GM19455 (cell line): ENCODE results near the gene HYOU1.
A peak's percentile ranks its signal among the peaks of the same experiment; 100 is the strongest.
"Not testable (repeated sequence)": the region's sequence is repeated elsewhere in the genome, so short reads cannot be mapped to it uniquely, and the experiment has no call there.

Experiments
- ATAC-seq: cut with Tn5 transposase; IDR thresholded peaks from one replicate; pipeline ENCODE4 v1.9.1; 2021; ENCODE audit not compliant: unreplicated experiment

The HYOU1 gene, protein sequence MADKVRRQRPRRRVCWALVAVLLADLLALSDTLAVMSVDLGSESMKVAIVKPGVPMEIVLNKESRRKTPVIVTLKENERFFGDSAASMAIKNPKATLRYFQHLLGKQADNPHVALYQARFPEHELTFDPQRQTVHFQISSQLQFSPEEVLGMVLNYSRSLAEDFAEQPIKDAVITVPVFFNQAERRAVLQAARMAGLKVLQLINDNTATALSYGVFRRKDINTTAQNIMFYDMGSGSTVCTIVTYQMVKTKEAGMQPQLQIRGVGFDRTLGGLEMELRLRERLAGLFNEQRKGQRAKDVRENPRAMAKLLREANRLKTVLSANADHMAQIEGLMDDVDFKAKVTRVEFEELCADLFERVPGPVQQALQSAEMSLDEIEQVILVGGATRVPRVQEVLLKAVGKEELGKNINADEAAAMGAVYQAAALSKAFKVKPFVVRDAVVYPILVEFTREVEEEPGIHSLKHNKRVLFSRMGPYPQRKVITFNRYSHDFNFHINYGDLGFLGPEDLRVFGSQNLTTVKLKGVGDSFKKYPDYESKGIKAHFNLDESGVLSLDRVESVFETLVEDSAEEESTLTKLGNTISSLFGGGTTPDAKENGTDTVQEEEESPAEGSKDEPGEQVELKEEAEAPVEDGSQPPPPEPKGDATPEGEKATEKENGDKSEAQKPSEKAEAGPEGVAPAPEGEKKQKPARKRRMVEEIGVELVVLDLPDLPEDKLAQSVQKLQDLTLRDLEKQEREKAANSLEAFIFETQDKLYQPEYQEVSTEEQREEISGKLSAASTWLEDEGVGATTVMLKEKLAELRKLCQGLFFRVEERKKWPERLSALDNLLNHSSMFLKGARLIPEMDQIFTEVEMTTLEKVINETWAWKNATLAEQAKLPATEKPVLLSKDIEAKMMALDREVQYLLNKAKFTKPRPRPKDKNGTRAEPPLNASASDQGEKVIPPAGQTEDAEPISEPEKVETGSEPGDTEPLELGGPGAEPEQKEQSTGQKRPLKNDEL

DNA sequence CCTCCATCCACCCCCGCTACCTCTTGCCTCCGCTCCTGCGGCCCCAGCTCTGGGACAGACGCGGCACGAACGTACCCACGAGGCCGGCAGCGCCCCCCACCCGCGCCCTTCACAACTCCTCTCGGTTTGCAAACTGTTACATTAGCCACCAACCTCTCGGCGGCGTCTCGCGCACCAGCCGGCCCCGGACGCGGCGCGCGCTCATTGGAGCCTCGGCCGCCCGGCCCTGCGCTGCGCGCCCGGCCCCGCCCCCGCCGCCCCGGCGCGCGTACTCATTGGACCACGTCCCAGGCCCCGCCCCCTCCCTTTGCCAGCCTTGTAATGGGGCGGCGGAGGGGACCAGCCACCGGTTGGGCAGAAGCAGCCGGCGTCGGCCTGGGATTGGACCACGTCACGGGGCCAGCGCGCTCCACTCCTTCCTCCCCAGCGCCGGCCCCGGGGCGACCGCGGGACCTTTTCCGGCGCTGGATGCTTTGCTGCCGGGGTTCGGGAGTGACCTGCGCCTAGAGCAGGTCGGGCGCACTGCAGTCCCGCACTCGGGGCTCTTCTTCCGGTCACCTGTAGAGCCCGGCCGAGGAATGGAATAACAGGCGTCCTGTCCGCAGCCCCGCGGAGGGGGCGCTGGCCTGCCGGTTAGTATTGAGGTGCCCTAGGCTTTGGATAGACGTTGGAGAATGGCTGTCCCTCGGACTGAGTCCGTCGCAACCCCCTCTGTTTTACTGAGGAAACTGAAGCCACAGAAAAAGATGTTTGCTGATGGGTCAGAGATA, at the start of gene HYOU1:
Gene HYOU1 (minus strand): TSS at position 206 of the 770 bp plus-strand sequence. CDS start 1,045 bp downstream, outside the sequence.
- ATAC-seq = peak; percentile 94

DNA sequence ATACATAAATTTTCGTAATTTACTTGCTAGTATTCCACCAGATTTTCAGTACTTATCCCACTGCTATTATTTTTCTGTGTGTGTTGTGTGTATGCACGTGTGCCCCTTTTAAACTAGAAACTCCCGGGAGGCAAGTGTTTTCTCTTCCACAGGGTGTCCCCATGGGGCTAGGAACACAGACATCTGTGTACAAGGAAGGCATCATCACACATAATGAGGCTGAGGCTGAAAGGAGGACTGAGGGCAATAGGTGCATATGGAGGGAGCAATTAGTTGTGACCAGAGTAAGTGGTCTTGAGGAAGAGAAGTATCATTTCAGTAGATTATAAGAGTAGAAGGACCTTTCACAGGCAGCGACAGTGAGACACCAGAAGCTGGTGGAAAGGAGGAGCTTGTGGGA, 46.8 kb upstream of the HYOU1 start:
- ATAC-seq = no peak

DNA sequence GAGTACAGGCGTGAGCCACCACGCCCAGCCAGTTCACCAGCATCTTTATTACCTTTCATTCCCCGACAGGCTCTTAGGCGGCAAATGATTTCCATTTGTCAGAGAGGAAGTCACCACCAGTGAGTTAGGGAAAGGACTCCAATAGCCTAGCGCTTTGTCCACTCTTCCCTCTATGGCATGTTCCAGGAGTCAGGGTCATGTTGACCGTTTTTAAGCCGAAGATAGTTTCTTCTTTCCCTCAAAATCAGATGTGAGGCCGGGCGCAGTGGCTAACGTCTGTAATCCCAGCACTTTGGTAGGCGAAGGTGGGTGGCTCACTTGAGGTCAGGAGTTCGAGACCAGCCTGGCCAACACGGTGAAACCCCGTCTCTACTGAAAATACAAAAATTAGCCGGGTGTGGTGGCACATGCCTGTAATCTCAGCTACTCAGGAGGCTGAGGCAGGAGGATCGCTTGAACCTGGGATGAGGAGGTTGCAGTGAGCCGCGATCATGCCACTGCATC, 46.2 kb upstream of the HYOU1 start:
- not testable (repeated sequence) for ATAC-seq

DNA sequence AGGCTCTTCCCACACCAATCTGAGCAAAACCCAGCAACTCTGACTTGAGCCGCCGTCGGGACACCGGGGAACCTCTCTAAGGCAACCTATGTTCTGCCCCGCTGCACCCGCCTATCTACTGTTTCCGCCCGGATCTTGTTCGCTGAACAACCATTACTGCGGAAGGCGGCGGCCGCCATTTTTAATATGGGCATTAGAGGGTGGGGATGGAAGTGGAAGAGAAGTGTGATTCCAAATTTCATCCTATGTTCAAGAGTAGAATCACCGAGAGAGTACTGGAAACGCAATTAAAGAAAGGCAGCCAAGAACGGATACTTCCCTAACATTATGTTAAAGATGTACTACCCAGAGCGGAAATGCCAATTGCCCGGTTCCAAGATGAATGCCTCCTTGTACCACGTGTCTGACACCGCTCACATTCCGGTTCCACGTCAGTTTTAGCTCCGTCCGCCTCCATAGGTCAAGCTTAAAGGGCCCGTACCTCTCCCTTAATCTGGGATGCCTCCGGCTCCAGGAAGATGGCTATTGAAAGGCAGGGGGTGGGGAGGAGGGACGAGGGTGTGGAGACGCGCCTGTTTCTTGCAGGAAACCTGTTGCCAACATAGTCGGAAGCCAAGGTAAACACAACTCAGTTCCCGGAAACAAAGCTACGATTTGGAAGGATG, 44.9 kb upstream of the HYOU1 start, which contains the start of gene DPAGT1:
Gene DPAGT1 (minus strand): TSS at position 95 of the 665 bp plus-strand sequence. CDS start 198 bp downstream, outside the sequence.
- peak; percentile 75 for ATAC-seq

DNA sequence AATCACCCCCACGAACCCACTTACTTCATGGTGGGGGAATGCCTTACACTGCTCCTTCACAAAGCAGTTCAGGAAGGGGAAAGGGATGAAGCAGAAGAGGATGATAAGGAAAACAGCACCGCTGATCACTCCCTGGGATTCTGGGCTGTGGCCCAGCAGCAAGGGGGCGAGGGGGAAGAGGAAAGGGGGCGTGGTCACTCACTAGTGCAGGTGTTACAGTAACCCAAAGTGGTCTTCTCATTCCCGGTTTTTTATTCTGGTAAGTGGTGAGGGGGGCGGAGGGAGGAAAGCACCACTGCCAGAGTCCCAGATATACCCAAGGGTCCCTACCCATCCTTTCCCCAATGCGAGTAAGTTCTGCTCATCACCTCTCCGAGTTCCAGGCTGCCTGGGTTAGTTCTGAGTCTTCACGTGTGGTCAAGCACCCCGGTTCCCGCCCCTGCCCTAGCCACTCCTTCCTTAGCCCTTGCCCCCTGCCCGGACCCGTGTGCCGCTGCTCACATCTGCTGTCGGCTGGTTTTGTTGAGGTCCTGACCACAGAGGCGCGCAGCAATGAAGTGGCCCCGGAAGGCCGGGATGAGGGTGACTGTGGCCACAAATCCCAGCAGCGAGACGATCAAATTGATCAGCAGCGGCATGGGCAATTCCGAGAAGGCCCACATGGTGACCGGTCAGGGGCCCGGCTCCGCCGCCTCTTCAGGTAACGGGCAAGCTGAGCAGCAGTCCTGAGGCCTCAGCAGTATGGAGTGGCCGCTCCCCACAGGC, 44.2 kb upstream of the HYOU1 start:
- peak; percentile 23 for ATAC-seq

DNA sequence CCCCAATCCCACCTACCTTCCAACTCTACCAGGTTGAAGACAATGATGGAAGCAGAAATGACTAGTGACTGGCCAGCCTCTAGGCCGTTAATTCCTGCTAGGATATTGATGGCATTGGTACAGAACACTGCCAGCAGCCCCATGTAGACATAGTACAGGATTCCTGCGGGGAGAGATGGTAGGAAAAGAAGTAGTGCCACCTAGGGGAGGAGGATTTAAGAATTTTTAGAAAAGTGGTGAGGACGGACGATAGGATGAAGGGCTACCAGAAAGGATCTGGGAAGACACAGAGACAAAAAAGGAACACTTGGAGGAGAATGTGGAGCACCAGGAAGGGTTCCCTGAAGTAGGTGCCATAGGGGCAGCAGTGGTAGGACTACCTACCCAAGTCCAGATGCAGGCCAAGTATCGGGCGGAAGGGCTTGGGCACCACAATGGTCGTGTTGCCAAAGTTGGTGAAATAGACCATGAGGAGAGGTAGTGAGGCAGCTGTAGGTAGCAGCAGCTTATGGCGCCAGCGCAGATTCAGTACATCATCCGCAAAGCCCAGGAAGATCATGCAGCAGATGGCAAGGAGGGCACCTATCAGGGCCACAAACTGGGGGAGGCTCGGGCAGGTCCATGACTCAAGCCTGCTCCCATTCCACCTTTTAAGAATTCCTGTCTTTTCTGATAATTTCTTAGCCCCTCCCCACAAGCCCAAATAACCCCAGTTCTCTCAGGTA, 43.4 kb upstream of the HYOU1 start:
- ATAC-seq = no peak

DNA sequence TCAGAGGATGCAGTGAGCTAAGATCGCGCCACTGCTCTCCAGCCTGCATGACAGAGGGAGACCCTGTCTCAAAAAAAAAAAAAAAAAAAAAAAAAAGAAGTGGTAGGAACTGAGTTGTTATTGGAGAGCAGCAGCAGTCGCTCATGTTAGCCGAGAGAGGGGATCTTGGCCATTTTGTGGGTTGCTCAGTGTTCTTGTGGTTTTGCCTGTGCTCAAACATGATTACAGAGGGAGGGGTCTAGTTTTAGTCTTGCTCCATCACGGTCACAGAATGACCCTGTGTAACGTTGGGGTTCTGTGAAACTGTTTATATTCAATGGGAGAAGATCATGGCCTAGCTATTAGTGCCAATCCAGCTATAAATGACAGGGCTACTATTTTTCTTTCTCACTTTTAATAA, 42.7 kb upstream of the HYOU1 start:
- ATAC-seq = no peak

DNA sequence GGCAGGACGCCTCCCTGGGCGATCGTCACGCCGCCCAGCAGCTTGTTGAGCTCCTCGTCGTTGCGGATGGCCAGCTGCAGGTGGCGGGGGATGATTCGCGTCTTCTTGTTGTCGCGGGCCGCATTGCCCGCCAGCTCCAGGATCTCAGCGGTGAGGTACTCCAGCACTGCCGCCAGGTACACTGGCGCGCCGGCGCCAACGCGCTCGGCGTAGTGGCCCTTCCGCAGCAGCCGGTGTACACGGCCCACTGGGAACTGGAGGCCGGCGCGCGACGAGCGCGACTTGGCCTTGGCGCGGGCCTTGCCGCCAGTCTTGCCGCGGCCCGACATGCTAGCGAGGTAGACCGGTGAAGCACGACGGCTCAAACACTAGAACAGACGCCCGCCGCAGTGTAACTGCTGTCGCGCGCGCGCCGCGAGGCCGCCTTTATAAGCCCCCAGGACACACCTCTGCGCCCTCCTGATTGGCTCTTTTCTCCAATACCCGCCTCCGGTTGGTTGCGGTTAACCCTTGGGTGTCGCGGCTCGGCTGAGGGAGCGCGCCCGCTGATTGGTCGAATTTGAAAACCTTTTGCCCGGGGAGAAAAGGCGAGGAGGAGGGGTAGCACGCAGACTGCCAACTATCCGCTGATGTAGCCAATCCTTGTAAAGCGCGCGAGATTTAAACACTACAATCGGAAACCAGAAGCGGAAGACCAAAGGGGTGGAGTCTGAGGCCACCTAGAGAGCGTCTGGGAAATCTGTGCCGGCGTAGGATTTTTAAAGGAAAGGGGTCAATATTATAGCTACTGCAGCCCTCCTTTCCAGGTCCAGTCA, 38.3 kb upstream of the HYOU1 start:
- peak; percentile 74 for ATAC-seq

DNA sequence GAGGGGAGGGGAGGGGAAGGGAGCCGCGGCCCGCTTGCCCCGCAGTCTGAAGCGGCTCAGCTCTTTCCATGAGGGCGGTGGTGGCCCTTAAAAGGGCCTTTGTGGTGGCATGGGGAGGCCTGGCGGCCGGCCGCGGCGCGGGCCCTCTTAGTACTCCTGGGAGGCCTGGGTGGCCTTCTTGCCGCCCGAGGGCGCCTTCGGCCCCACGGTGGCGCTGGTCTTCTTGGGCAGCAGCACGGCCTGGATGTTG, 37.7 kb upstream of the HYOU1 start:
- peak; percentile 35 for ATAC-seq

DNA sequence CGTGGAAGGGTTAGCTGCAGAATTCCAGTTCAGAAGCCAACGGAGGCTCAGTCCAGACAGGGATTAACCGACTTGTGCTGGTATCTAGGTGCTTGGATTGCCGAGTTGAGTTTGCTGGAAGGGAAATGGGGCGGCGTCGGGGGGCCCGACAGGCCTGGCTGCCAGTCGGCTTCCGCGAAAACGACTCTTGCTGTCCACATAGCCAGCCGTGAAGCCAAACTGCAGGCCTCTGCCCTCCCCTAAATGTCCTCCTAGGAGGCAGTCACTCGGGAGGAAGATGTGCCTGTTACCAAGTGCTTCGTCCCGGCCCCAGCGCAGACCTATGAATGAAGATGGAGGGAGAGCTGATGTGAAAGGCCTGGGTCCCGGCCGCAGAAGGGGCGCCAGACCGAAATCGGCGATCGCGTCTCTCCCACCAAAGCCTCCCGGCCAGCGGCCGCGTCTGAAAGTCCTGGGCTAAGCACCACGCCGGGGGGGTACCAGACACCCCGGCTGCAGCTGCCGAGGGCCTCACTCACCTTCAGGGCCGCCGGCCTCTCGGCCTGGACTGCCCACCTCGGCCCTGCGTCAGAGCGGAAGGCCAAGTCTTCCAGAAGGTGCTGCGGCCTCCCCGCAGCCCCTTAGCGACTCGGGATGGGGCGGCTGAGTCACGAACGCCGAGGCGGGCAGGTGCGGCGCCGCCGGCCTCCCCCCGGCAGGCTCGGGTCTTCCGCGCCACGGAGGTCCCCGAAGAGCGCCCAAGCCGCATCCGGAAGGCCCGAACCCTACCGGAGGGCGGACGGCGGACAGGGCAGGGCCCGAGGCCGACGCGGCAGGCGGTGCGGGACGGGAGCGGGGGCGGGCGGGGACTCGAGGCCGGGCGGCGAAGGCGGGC, 37.2 kb upstream of the HYOU1 start:
- ATAC-seq = peak; percentile 3

DNA sequence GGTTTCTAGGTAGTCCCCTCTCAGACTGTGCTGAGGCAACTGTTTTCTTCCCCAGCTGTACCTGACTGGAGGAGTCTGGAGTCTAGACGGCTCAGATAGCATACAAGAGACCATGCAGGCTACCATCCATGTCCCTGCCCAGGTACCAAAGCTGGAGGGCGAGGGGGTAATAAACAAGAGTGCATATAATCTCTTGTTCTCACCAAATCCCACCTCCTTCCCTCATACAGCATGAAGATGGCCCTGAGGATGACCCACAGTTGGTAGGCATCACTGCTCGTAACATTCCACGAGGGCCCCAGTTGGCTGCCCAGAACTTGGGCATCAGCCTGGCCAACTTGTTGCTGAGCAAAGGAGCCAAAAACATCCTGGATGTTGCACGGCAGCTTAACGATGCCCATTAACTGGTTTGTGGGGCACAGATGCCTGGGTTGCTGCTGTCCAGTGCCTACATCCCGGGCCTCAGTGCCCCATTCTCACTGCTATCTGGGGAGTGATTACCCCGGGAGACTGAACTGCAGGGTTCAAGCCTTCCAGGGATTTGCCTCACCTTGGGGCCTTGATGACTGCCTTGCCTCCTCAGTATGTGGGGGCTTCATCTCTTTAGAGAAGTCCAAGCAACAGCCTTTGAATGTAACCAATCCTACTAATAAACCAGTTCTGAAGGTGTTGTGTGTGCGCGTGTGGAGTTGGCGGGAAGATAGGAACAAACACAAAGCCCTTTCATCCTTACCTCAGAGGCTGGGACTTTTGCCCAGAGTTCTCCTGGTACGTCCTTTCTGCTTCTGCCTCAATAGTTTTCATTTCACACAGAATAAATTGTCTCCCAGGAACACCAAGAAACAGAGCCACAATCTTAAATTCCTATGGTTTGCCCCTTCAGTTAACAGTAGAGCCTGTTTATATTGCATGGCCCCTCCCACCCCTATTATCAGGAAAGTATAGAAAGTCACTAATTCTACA, 36.2 kb upstream of the HYOU1 start:
- ATAC-seq = no peak

DNA sequence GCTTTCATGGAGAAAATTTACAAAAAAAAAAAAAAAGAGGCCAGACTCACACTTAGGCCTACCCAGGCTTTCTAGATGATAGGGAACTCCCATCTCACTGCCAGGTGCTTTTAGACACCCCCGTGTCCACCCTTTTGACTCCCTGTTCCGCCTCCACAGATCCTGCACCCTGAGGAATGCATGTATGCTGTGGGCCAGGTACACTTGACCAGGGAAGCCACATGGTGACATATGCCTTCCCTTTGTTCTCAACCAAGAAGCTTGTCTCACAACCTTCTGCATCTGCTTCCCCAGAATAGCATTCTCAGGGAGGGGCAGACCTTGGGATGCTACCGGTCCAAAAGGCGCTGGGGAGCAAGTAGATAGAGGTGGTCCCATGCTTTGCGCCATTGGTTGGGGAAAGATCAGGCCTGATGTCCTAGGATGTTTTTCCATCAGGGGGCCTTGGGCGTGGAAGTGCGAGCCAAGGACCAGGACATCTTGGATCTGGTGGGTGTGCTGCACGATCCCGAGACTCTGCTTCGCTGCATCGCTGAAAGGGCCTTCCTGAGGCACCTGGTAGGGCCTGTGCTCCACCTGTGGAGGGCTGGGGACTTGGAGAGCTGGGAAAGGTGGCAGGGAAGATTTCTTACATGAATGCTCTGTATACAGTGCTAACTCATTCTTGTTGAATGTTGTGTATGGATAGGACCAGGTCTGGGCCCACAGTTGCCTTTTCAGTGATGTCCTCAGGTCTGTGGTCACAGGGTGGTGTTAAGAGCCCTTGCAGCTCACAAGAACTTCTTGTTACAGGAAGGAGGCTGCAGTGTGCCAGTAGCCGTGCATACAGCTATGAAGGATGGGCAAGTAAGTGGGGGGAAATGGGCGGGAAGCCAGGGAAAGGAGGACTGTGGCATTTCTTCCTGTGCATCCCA, 35.2 kb upstream of the HYOU1 start:
- ATAC-seq = no peak

DNA sequence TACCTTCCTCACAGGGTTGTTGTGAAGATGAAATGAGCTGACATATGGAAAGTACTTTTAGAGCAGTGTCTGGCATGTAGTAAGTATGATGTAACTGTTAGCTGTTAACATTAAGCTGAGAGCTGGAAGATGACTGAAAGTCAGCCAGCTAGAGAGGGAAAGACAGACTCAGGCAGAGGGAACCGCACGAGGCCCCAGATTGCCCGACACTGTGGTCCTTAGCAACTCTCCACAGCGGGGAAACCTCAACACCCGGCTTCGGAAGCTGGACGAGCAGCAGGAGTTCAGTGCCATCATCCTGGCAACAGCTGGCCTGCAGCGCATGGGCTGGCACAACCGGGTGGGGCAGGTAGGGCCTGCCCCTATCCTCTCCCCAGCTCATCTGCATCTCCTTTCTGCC, 34.2 kb upstream of the HYOU1 start:
- no peak for ATAC-seq

DNA sequence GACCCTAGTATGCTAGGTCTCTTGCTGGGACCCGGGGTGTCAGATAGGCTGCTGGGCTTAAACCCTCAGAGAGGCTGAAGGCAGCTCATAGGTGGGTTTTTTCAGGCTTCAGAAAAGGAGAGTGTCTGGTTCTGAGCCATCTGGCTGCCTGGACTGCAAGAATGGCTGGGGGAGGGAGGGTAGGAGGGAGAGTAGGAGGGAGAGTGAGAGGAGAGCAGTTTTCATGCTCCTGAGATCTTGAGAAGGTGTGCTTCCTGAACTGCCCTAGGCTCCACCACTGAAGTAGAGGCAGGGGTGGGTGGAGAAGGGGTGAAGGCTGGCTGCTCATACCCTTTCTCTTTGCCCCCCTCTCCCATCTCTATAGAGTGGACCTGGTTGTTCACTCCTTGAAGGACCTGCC, 32.3 kb upstream of the HYOU1 start:
- no peak for ATAC-seq

DNA sequence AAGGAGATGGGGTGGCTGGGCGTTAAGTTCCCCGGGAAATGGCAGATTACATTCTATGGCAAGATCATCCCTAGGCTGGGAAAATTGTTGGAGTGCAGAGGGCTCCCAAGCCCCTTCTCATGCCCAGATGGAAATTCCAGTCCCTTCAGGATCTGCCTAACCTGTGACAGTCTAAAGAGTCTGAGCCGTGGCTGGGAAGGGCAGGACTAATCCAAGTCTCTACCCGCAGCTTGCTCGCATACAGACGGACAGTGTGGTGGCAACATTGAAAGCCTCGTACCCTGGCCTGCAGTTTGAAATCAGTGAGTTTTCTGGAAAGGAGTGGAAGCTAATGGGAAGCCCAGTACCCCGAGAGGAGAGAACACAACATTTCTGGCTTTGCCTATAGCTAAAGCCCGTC, 31.4 kb upstream of the HYOU1 start:
- no peak for ATAC-seq
